ENCODE results near the gene MOCS1. TPM values are rescaled to one million over a fixed set of nuclear protein-coding genes. Genes with fewer than 3 reads are reported as not detected.

The MOCS1 gene
- total RNA-seq, 1 donor from 2014 or later: 9.9 TPM

DNA sequence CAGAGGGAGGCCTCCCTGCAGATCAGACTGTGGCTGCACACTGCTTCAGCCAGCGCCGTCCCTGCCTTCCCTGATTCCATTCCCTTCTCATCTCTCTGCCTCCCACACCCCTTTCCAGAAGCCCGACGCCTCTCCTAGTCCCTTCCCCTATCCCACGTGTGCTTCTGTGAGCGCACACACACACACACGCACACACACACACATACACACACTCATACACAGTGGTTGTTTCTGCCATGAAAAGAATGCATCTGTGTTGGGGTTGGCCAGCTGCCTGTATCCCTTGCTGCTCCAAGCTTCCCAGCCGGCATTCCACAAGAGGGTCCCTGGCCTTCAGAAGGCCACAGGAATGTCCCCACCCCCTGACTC is 51.7 kb downstream of the MOCS1 start:
- peaks cover 3% of the 10 kb centered on the region for H3K27me3 Mint-ChIP-seq (ENCODE audit: unreplicated experiment)
- no peaks in the 10 kb centered on the region for H3K36me3 Mint-ChIP-seq (ENCODE audit: unreplicated experiment)
- H3K9me3 Mint-ChIP-seq (ENCODE audit: unreplicated experiment): no peaks in the 10 kb centered on the region
- no peaks in the 10 kb centered on the region for H3K4me1 Mint-ChIP-seq (ENCODE audit: low read depth, unreplicated experiment)
- TF ChIP-seq, protein P1, sequence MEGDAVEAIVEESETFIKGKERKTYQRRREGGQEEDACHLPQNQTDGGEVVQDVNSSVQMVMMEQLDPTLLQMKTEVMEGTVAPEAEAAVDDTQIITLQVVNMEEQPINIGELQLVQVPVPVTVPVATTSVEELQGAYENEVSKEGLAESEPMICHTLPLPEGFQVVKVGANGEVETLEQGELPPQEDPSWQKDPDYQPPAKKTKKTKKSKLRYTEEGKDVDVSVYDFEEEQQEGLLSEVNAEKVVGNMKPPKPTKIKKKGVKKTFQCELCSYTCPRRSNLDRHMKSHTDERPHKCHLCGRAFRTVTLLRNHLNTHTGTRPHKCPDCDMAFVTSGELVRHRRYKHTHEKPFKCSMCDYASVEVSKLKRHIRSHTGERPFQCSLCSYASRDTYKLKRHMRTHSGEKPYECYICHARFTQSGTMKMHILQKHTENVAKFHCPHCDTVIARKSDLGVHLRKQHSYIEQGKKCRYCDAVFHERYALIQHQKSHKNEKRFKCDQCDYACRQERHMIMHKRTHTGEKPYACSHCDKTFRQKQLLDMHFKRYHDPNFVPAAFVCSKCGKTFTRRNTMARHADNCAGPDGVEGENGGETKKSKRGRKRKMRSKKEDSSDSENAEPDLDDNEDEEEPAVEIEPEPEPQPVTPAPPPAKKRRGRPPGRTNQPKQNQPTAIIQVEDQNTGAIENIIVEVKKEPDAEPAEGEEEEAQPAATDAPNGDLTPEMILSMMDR (IDR thresholded peaks at IDR 0.05; ENCODE audit: partially characterized antibody, unreplicated experiment): no peak
- H3K27ac Mint-ChIP-seq (ENCODE audit: unreplicated experiment): no peak overlapping the region
- no peak for DNase-seq
- H3K4me3 Mint-ChIP-seq (ENCODE audit: unreplicated experiment): no peak overlapping the region

DNA sequence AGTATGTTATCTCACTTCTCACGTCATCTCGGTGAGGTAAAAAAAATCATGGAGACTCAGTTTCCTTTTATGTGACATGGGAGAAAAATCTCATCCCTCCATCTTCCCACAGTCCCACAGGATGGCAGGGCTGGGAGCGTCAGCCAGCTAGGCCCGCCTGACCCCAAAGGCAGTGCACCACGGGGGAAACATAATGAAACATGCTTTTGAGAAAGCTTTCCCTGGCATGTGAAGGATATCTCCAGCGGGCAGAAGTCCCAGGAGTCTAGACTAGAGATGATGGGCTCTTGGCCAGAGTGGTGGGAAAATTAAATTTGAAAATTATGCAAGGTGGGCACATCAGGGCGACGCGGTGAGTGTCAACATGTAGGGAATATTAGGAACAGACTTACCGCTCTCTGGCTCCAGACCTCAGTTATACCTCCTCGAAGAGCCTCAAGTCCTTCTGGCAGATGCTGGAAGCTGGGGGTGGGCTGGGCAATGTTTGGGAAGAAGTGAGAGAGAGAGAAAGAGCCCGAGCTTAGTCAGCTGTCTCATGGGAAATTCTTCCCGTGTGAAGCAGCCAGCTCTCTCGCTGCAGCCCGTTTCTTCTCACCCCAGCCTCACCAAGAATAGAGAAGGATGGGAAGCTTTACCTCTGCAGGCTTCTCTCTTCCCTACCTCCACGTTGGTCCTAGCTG is 52.3 kb downstream of the MOCS1 start:
- H3K27ac Mint-ChIP-seq (ENCODE audit: unreplicated experiment): no peak overlapping the region
- H3K4me1 Mint-ChIP-seq (ENCODE audit: low read depth, unreplicated experiment): no peaks in the 10 kb centered on the region
- DNase-seq: no peak
- H3K4me3 Mint-ChIP-seq (ENCODE audit: unreplicated experiment): no peak overlapping the region
- TF ChIP-seq, protein P1 (IDR thresholded peaks at IDR 0.05; ENCODE audit: partially characterized antibody, unreplicated experiment): no peak
- H3K9me3 Mint-ChIP-seq (ENCODE audit: unreplicated experiment): no peaks in the 10 kb centered on the region
- H3K36me3 Mint-ChIP-seq (ENCODE audit: unreplicated experiment): no peaks in the 10 kb centered on the region
- peaks cover 3% of the 10 kb centered on the region for H3K27me3 Mint-ChIP-seq (ENCODE audit: unreplicated experiment)

DNA sequence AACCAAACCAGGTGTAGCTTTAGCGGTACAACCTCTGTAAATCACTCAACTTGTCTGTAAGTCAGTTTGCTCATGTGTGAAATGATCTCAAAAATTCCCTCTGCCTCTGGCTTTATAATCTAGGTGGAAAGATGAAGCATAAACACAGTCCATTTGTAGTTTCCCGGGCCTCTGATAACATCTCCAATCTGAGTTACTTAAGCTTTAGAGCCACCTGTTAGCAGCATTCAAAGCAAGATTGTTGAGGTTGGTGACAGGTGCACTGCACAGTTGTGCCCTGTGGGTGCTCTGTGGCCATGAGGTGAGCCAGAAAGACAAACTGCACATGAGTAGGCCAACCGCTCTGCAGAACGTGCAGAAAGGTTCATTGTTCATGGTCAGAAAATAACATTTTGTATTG is 53.7 kb downstream of the MOCS1 start:
- no peaks in the 10 kb centered on the region for H3K9me3 Mint-ChIP-seq (ENCODE audit: unreplicated experiment)

DNA sequence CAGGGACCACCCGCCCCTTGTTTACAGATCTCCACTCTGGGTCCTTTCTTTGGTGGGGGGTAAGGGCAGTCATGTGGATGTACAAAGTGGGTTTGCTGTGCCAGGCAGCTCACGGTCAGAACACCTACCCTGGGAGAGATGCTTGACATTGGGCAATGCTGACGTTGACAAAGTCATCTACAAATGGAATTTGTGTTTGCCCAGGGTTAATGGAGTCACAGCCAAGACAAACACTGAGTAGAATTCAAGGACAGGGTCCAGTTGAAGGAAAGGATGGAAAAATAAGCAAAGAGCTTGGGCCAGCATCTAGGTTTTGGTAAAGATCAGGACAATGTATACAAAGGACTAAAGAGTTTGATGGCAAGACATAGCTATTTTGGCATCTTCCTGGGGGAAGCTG is 54.7 kb downstream of the MOCS1 start:
- Mint-ChIP-seq H3K36me3 (ENCODE audit: unreplicated experiment) (no peaks in the 10 kb centered on the region), H3K27me3 (ENCODE audit: unreplicated experiment) (no peaks in the 10 kb centered on the region)

More for the DNA sequence above, 53.7 kb downstream of the MOCS1 start:
- TF ChIP-seq, protein P1 (IDR thresholded peaks at IDR 0.05; ENCODE audit: partially characterized antibody, unreplicated experiment): no peak
- DNase-seq: no peak
- H3K27me3 Mint-ChIP-seq (ENCODE audit: unreplicated experiment): no peaks in the 10 kb centered on the region
- H3K4me3 Mint-ChIP-seq (ENCODE audit: unreplicated experiment): no peak overlapping the region
- no peaks in the 10 kb centered on the region for H3K4me1 Mint-ChIP-seq (ENCODE audit: low read depth, unreplicated experiment)
- no peaks in the 10 kb centered on the region for H3K36me3 Mint-ChIP-seq (ENCODE audit: unreplicated experiment)
- H3K27ac Mint-ChIP-seq (ENCODE audit: unreplicated experiment): no peak overlapping the region

DNA sequence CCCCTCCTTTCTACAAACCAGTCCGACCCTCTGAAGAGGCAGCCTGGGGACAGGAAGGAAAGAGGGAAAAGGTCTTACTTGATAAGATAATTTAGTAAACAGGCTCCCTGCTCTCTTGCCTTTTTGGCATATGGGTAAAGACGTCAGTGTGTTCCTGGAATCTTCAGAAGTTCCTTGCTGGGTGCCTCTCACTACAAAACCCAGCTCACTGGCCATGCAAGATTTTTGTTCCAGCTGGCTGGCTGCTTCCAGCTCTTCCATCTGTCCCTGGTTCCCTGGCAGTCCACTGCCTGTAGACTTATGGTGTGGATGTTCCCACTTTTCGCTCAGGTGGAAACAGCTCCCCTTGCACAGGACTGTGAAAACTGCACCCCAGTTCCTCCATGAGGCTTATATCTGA is 57.4 kb downstream of the MOCS1 start:
- no peak overlapping the region for H3K4me3 Mint-ChIP-seq (ENCODE audit: unreplicated experiment)
- no peaks in the 10 kb centered on the region for H3K9me3 Mint-ChIP-seq (ENCODE audit: unreplicated experiment)
- no peaks in the 10 kb centered on the region for H3K4me1 Mint-ChIP-seq (ENCODE audit: low read depth, unreplicated experiment)
- no peak for DNase-seq
- peaks cover 5% of the 10 kb centered on the region for H3K27me3 Mint-ChIP-seq (ENCODE audit: unreplicated experiment)
- TF ChIP-seq, protein P1 (IDR thresholded peaks at IDR 0.05; ENCODE audit: partially characterized antibody, unreplicated experiment): no peak
- no peak overlapping the region for H3K27ac Mint-ChIP-seq (ENCODE audit: unreplicated experiment)
- H3K36me3 Mint-ChIP-seq (ENCODE audit: unreplicated experiment): no peaks in the 10 kb centered on the region

More for the DNA sequence above, 54.7 kb downstream of the MOCS1 start:
- H3K9me3 Mint-ChIP-seq (ENCODE audit: unreplicated experiment): no peaks in the 10 kb centered on the region
- no peak overlapping the region for H3K4me3 Mint-ChIP-seq (ENCODE audit: unreplicated experiment)
- no peak overlapping the region for H3K27ac Mint-ChIP-seq (ENCODE audit: unreplicated experiment)
- TF ChIP-seq, protein P1 (IDR thresholded peaks at IDR 0.05; ENCODE audit: partially characterized antibody, unreplicated experiment): no peak
- H3K4me1 Mint-ChIP-seq (ENCODE audit: low read depth, unreplicated experiment): no peaks in the 10 kb centered on the region
- DNase-seq: no peak
